DND-41 (cell line): ENCODE measurements around the gene FAM72D.
"Not testable (repeated sequence)": the region's sequence is repeated elsewhere in the genome, so short reads cannot be mapped to it uniquely, and the experiment has no call there.

Experiments used
- ATAC-seq: fragments of 200-7000 bp; cut with Tn5 transposase; 3 replicates; pipeline ENCODE4 v1.9.1; 2021; ENCODE audit warnings: low read depth; ENCODE audit not compliant: insufficient read depth
- DNase-seq: peaks from one replicate; pipeline ENCODE4 v3.0.0-alpha.2; 2020
- H2AFZ ChIP-seq: 2 replicates; pipeline ENCODE4 v1.6.0; 2012; ENCODE audit warnings: low read depth, low read length
- H3K27ac ChIP-seq: 2 replicates; pipeline ENCODE4 v1.5.1; 2012; ENCODE audit warnings: low read length, inconsistent platforms
- H3K27me3 ChIP-seq: fragments of 200-600 bp; sonication (generic); 2 replicates; pipeline ENCODE4 v1.6.0; 2012; ENCODE audit warnings: low read length, mild to moderate bottlenecking, inconsistent platforms; ENCODE audit not compliant: insufficient read depth, poor library complexity
- H3K36me3 ChIP-seq: 2 replicates; pipeline ENCODE4 v1.5.1; 2012; ENCODE audit warnings: low read length, inconsistent platforms; ENCODE audit not compliant: insufficient read depth
- H3K4me1 ChIP-seq: 2 replicates; pipeline ENCODE4 v1.5.1; 2012; ENCODE audit warnings: mild to moderate bottlenecking, low read length; ENCODE audit not compliant: insufficient read depth
- H3K4me2 ChIP-seq: 2 replicates; pipeline ENCODE4 v1.6.0; 2012; ENCODE audit warnings: mild to moderate bottlenecking, moderate library complexity, low read length, inconsistent platforms; ENCODE audit not compliant: insufficient read depth
- H3K4me3 ChIP-seq, 2 experiments: fragments of 200-600 bp in 1 of 2; shearing (Covaris generic) in 1 of 2; 2 replicates each; pipeline ENCODE4 v1.5.1; 2012 to 2016; ENCODE audit warnings: inconsistent platforms in 2 of 2, low read length in 2 of 2, mild to moderate bottlenecking in 2 of 2, low read depth in 1 of 2, moderate library complexity in 1 of 2
- H3K79me2 ChIP-seq: 2 replicates; pipeline ENCODE4 v1.6.0; 2012; ENCODE audit warnings: low read length, inconsistent platforms; ENCODE audit not compliant: insufficient read depth
- H3K9ac ChIP-seq: 2 replicates; pipeline ENCODE4 v1.6.0; 2012; ENCODE audit warnings: low read depth, mild to moderate bottlenecking, inconsistent platforms, low read length, moderate library complexity
- H3K9me3 ChIP-seq: 2 replicates; pipeline ENCODE4 v1.5.1; 2012; ENCODE audit warnings: low read length, moderate library complexity, mild to moderate bottlenecking, inconsistent platforms; ENCODE audit not compliant: insufficient read depth, severe bottlenecking
- H4K20me1 ChIP-seq: 2 replicates; pipeline ENCODE4 v1.6.0; 2012; ENCODE audit warnings: low read length; ENCODE audit not compliant: insufficient read depth

Gene FAM72D

GRCh38 chr1:145063285-145063684 lies 32.5 kb upstream of the FAM72D start:
- H3K4me1 ChIP-seq, H3K27me3 ChIP-seq, H3K4me3 ChIP-seq, H3K9ac ChIP-seq, H4K20me1 ChIP-seq, DNase-seq, H3K27ac ChIP-seq, ATAC-seq, H3K36me3 ChIP-seq, H2AFZ ChIP-seq, H3K4me2 ChIP-seq, H3K79me2 ChIP-seq, H3K9me3 ChIP-seq: not testable (repeated sequence)

GRCh38 chr1:145063941-145064648 lies 31.7 kb upstream of the FAM72D start:
- not testable (repeated sequence) for H3K79me2 ChIP-seq, H2AFZ ChIP-seq, H3K9me3 ChIP-seq, H3K27ac ChIP-seq, H3K4me2 ChIP-seq, H3K4me3 ChIP-seq, ATAC-seq, DNase-seq, H3K9ac ChIP-seq, H4K20me1 ChIP-seq, H3K36me3 ChIP-seq, H3K27me3 ChIP-seq, H3K4me1 ChIP-seq

- ATAC-seq, H3K4me1 ChIP-seq, DNase-seq, H3K9ac ChIP-seq, H4K20me1 ChIP-seq, H3K79me2 ChIP-seq, H3K27me3 ChIP-seq, H3K36me3 ChIP-seq, H3K9me3 ChIP-seq, H2AFZ ChIP-seq, H3K4me2 ChIP-seq, H3K27ac ChIP-seq, H3K4me3 ChIP-seq: not testable (repeated sequence)
Measured at GRCh38 chr1:145065194-145065826, 30.5 kb upstream of the FAM72D start.

- H3K36me3 ChIP-seq, H3K9me3 ChIP-seq, DNase-seq, H3K79me2 ChIP-seq, H2AFZ ChIP-seq, H3K9ac ChIP-seq, H3K27ac ChIP-seq, ATAC-seq, H3K4me2 ChIP-seq, H3K4me1 ChIP-seq, H3K4me3 ChIP-seq, H4K20me1 ChIP-seq, H3K27me3 ChIP-seq: not testable (repeated sequence)
Measured at GRCh38 chr1:145066486-145066885, 29.3 kb upstream of the FAM72D start.

- H3K9ac ChIP-seq, ATAC-seq, H3K27me3 ChIP-seq, H3K36me3 ChIP-seq, H2AFZ ChIP-seq, H3K4me2 ChIP-seq, H3K9me3 ChIP-seq, H3K4me3 ChIP-seq, H3K4me1 ChIP-seq, DNase-seq, H4K20me1 ChIP-seq, H3K79me2 ChIP-seq, H3K27ac ChIP-seq: not testable (repeated sequence)
Measured at GRCh38 chr1:145071569-145071968, 24.2 kb upstream of the FAM72D start.

GRCh38 chr1:145074021-145074559 lies 21.7 kb upstream of the FAM72D start:
- not testable (repeated sequence) for H3K4me1 ChIP-seq, H3K27ac ChIP-seq, DNase-seq, H3K4me3 ChIP-seq, H2AFZ ChIP-seq, H3K79me2 ChIP-seq, ATAC-seq, H3K9me3 ChIP-seq, H3K4me2 ChIP-seq, H4K20me1 ChIP-seq, H3K27me3 ChIP-seq, H3K36me3 ChIP-seq, H3K9ac ChIP-seq

- H2AFZ ChIP-seq, H3K9ac ChIP-seq, H3K9me3 ChIP-seq, H3K4me3 ChIP-seq, H3K27me3 ChIP-seq, H3K36me3 ChIP-seq, H3K4me2 ChIP-seq, H3K27ac ChIP-seq, H3K79me2 ChIP-seq, DNase-seq, ATAC-seq, H3K4me1 ChIP-seq, H4K20me1 ChIP-seq: not testable (repeated sequence)
Measured at GRCh38 chr1:145076877-145077276, 18.9 kb upstream of the FAM72D start.
